Stimulated activated CD4-positive, alpha-beta T cell treated with anti-CD3 and anti-CD28 coated beads, Interleukin-1b, Interleukin-23, amount 100 ng/mL, for 24 hours (primary cell): Measurements from ENCODE around the gene PAQR4.

ENCODE experiments used
- DNase-seq, 4 experiments: peaks; one replicate each; pipeline ENCODE4 v3.0.0-alpha.2; 2020; ENCODE audit warnings: low read depth in 4 of 4, low spot score in 1 of 4

The PAQR4 gene

DNA sequence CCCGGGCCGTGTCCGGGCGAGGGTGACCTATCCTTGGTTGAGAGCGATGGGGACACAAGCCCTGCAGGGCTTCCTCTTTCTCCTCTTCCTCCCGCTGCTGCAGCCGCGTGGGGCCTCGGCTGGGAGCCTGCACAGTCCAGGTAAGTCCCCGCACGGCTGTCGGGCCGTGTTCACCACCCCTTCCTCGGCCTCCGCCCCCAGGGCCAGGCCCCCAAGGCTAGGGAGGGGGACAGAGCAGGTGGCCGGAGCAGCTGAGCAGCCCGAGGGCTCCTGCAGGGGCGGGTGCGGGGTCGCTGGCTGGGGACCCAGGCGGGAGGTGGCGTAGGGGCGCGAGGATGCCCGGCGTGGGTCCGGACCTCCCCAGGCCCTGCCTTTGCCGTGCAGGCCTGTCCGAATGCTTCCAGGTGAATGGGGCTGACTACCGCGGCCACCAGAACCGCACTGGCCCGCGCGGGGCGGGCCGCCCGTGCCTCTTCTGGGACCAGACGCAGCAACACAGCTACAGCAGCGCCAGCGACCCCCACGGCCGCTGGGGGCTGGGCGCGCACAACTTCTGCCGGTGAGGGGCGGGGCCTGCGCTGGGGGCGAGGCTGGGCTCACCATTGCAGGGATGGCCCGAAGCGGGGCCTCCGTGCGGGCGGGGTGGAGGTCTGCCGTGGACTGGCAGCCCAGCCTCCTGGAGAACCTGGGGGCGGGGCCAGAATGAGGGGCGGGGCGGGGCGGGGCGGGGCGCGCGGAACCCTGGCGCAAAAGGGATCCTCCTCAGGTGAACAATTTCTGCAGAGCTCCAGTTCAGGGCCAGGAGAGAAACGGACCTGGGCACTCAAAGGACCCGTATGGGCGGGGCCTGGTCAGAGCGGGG is 4.4 kb upstream of the PAQR4 start:
- DNase-seq, result peak in 1 of 4 experiments; percentile 59

GRCh38 chr16:2966043-2966807 is 2.9 kb upstream of the PAQR4 start:
- DNase-seq, result no peak

- no peak for DNase-seq
Measured at GRCh38 chr16:2966808-2967191, 2.3 kb upstream of the PAQR4 start.

DNA sequence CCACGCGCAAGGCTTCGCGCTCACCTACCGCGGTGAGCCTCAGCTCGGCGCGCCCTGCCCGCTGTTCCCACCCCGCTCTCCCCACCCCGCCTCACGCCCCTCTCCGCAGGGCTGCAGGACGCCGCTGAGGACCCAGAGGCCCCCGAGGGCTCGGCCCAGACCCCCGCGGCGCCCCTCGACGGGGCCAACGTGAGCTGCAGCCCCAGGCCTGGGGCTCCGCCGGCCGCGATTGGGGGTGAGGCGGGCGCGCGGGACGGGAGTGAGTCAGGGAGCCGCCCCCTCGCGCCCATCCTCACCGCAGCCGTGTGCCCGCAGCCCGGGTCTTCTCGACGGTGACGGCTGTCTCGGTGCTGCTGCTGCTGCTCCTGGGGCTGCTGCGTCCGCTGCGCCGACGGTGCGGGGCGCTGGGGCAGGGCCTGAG is 1.9 kb upstream of the PAQR4 start:
- no peak for DNase-seq

- no peak for DNase-seq
Measured at GRCh38 chr16:2967721-2968161, 1.4 kb upstream of the PAQR4 start.

DNA sequence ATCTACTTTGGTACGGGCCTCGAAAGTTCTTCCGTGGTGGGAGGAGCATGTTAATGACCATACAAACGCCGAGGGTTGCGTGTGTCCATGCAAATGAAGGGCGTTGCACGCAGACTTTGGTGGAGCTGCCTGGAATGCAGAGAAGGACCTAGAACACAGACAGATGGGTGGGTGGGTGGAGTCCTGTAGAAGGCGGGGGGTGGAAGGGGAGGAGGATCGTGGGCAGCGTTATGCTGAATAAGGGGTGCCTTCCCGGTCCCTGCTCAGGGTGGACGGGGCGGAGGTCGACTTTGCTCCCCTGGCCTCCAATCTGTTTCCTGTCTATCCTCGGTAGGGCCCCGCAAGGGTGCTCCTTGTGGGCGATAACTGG is 795 bp upstream of the PAQR4 start:
- no peak for DNase-seq

GRCh38 chr16:2969545-2970521 is 685 bp downstream of the PAQR4 start:
- peak in 3 of 4 experiments; percentile 36 to 81 (median 51) for DNase-seq

DNA sequence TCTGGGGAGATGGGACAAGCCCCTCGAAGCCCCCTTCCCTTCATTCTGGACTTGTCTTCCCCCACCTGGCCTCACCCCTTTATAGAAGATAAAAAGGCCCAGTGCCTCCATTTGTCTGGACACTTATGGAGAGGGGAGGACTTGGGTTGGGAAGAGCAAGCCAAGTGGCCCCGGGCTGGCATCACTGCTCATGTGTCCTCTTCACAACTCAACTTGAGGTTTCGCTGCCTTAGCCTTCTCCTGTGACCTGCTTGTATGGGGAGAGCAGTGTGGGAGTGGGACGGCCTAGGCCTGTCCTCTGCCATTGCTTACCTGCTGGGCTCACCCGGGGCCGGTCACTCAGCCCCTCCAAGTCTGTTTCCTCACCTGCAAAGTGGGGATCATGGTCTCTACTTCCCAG is 1.4 kb downstream of the PAQR4 start:
- no peak for DNase-seq

- DNase-seq, result no peak
Measured at GRCh38 chr16:2971134-2971984, 2.2 kb downstream of the PAQR4 start.

GRCh38 chr16:2971985-2972784 is 3.0 kb downstream of the PAQR4 start:
- DNase-seq, result no peak

GRCh38 chr16:2973093-2973492 is 3.9 kb downstream of the PAQR4 start:
- DNase-seq, result no peak

DNA sequence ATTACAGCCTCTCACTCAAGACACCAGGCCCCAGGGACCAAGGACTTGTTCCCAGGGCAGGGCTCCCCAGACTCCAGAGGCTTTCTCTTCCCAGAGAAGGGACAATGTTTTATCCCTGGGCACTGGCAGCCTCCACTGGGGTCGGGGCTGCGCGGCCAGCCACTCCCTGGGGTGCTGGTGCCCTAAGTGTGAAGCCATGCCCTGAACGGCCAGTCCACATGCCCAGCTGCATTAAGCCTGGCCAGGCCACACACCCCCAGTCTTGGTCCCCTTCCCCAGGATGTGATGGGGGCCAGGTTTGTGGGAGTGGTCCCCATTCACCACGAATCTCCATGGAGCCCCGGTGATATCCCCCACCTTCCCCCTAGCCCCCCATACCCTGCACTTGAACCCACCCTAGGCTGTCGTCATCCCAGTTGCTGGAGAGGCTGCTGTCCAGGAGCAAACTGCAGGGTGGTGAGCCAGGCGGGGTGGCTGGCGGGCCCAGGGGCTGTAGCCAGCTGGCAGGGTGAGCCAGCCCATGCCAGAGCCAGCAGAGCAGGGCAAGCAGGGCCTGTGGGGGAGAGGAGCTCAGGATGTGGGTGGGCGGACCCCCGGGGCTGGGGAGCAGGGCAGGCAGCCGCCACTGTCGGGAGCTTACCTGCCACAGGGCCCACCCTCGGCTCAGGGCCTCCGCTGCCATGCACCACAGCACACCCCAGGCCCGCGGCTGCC is 4.6 kb downstream of the PAQR4 start:
- DNase-seq, result no peak

- DNase-seq, result no peak
Measured at GRCh38 chr16:2974319-2975056, 5.3 kb downstream of the PAQR4 start.

GRCh38 chr16:2975161-2975795 is 6.1 kb downstream of the PAQR4 start:
- no peak for DNase-seq

- DNase-seq, result no peak
Measured at GRCh38 chr16:2976201-2976600, 7.1 kb downstream of the PAQR4 start.

GRCh38 chr16:2976673-2977072 is 7.5 kb downstream of the PAQR4 start:
- DNase-seq, result no peak

- DNase-seq, result no peak
Measured at GRCh38 chr16:2977440-2977839, 8.3 kb downstream of the PAQR4 start.
